HG02973 (cell line): ENCODE results near the gene SLC25A11.

Experiments used
- ATAC-seq: cut with Tn5 transposase; IDR thresholded peaks from one replicate; pipeline ENCODE4 v1.9.1; 2021; ENCODE audit warnings: moderate library complexity; ENCODE audit not compliant: unreplicated experiment

Gene SLC25A11

DNA sequence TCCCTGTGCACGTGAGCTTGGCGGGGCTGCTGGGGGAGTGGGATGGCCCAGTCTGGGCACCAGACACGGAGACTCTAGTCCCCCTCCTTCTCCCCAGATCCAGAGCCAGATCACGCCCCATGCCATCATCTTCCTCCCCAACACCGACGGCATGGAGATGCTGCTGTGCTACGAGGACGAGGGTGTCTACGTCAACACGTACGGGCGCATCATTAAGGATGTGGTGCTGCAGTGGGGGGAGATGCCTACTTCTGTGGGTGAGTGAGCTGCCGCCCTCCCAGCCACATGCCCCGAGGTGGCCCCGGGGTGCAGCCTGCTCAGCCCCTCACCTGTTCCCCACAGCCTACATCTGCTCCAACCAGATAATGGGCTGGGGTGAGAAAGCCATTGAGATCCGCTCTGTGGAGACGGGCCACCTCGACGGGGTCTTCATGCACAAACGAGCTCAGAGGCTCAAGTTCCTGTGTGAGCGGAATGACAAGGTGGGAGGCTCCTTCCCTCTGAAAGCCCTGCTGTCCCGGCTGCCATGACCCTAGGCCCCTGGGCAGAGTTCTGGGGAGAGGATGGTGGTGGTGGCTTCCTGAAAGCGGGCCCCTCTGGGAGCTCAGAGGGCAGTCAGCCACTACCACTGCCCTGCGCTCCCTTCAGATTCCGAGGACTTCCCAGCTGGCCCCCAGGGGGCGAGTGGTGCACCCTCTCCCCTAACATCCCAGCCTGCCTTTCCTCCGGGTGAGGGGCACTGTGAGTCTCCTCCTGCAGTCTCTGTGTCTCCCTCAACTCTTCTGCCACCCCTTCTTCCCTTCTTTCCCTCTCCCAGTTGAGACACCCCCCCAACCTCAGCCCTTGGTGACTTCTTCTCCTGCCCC is 43.3 kb downstream of the SLC25A11 start:
- no peak for ATAC-seq

DNA sequence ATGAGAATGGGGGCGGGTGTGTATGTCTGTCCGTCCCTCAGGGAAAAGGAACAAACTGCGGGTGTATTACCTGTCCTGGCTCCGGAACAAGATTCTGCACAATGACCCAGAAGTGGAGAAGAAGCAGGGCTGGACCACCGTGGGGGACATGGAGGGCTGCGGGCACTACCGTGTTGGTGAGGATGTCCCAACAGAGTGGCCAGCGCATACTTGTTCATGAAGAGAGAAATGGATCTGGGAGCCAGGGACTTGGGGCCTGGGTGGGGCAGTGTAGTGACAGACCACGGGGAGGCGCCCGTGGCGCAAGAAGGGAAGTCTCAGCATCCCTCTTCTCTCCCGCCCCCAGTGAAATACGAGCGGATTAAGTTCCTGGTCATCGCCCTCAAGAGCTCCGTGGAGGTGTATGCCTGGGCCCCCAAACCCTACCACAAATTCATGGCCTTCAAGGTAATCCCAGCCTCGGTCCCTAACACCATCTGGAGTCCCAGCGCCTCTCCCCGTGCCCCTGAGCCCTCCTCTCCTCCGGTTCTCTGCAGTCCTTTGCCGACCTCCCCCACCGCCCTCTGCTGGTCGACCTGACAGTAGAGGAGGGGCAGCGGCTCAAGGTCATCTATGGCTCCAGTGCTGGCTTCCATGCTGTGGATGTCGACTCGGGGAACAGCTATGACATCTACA is 44.1 kb downstream of the SLC25A11 start:
- ATAC-seq = no peak

- ATAC-seq = no peak
Measured at GRCh38 chr17:4895121-4895520, 44.7 kb downstream of the SLC25A11 start.

- no peak for ATAC-seq
Measured at GRCh38 chr17:4893721-4894560, 45.9 kb downstream of the SLC25A11 start.

- ATAC-seq = no peak
Measured at GRCh38 chr17:4893272-4893671, 46.6 kb downstream of the SLC25A11 start.

- no peak for ATAC-seq
Measured at GRCh38 chr17:4892499-4893221, 47.2 kb downstream of the SLC25A11 start.

DNA sequence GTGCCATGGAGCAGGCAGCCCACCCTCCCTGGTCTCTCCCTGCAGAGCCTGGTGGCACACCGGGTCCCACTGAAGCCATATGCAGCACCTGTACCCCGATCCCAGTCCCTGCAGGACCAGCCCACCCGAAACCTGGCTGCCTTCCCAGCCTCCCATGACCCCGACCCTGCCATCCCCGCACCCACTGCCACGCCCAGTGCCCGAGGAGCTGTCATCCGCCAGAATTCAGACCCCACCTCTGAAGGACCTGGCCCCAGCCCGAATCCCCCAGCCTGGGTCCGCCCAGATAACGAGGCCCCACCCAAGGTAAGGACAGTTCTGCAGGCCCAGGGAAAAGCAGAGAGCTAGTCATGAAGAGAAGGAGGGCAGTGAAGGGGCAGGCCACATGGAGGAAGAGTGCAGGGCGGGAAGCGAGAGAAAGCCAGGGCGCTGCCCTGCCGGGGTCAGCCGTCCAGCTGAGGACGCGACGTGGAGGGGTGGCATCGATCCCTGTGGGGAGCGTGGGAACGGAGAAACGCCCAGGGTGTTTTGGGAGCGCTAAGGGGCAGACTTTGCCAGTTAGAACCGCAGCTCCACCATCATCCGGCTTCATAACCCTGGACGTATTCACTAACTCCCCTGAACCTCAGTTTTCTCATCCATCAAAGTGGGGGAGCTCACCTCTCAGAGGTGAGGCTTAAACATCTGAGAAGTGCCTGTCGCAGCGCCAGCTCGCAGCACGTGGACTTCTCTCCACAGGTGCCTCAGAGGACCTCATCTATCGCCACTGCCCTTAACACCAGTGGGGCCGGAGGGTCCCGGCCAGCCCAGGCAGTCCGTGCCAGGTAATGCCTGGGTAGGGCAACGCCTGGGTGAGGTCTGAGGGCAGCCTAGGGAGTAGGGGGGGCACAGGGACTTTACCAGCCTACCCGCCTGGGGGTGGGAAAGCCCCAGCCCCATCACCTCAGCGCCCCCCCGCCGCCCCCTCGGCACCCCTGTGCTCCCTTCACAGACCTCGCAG is 48.1 kb downstream of the SLC25A11 start:
- ATAC-seq = no peak

GRCh38 chr17:4887581-4887980 is 52.3 kb downstream of the SLC25A11 start:
- ATAC-seq = no peak
